Measurements from ENCODE around the gene HOXD8. TPM values are rescaled to one million over a fixed set of nuclear protein-coding genes. Genes with fewer than 3 reads are reported as not detected.
A peak's percentile ranks its signal among the peaks of the same experiment; 100 is the strongest.

The HOXD8 gene
- total and polyA plus RNA-seq, 2 of the 8 experiments (the other 6 are each of a cell fraction or from before 2014, with no cell fraction given): not detected

GRCh38 chr2:176082525-176082823, 47.0 kb upstream of the HOXD8 start:
- Histone ChIP-seq H3K23me2 (ENCODE audit: low read depth, low read length) (peaks cover 6% of the 10 kb centered on the region; the same call in 1 of the 2 replicates), H3K18ac (ENCODE audit: extremely low read depth, low read length) (no peak overlapping the region), H3K9me3 (ENCODE audit: insufficient read depth in 2 of 2, low read depth in 1 of 2, low read length in 1 of 2) (no peaks in the 10 kb centered on the region; a peak in 1 of 4 replicates), H2BK5ac (ENCODE audit: low read depth, low read length) (no peak overlapping the region), H3K4ac (replicated peaks; ENCODE audit: insufficient read length, low read depth, low read length) (no peak overlapping the region), H3K27me3 (replicated peaks in 1 of 4; ENCODE audit: control insufficient read depth in 3 of 4, extremely low read depth in 1 of 4, insufficient read depth in 3 of 4, low read length in 3 of 4) (peaks cover 88 to 98% (median 93%) of the 10 kb centered on the region in 4 experiments), H3K9ac (replicated peaks in 1 of 4; ENCODE audit: extremely low read depth in 1 of 4, low read depth in 3 of 4, low read length in 3 of 4) (no peak overlapping the region), H3K56ac (replicated peaks; ENCODE audit: insufficient read length, low read depth, low read length) (no peak overlapping the region), H2AK5ac (ENCODE audit: low read depth, low read length) (no peak overlapping the region), H3K14ac (ENCODE audit: insufficient read length) (no peak overlapping the region), H4K8ac (ENCODE audit: extremely low read depth, insufficient read depth, low read length) (no peak overlapping the region), H3K79me2 (ENCODE audit: control insufficient read depth in 1 of 2, insufficient read depth in 2 of 2, low read length in 2 of 2) (no peaks in the 10 kb centered on the region), H4K20me1 (replicated peaks in 1 of 2; ENCODE audit: control insufficient read depth in 1 of 2, insufficient read depth in 2 of 2, low read length in 2 of 2) (peaks cover 11 to 22% of the 10 kb centered on the region in 2 experiments), H3K23ac (ENCODE audit: insufficient read length) (no peak overlapping the region), H2BK120ac (replicated peaks; ENCODE audit: low read depth, low read length) (no peak overlapping the region), H2BK15ac (ENCODE audit: low read length) (no peak overlapping the region), H2AFZ (ENCODE audit: low read length) (no peak overlapping the region), H3K36me3 (ENCODE audit: control insufficient read depth in 2 of 4, insufficient read depth in 4 of 4, low read length in 3 of 4) (peaks cover 0 to 5% (median 0%) of the 10 kb centered on the region in 4 experiments; a peak in 1 of 8 replicates), H4K91ac (replicated peaks; ENCODE audit: insufficient read length, low read length) (no peak overlapping the region), H2BK20ac (ENCODE audit: low read length) (no peak overlapping the region), H3K27ac (ENCODE audit: low read depth, low read length) (no peak overlapping the region), H3K79me1 (ENCODE audit: low read depth, low read length) (no peaks in the 10 kb centered on the region), H4K5ac (ENCODE audit: insufficient read length, low read depth, low read length) (no peak overlapping the region), H3K4me2 (ENCODE audit: insufficient read depth in 1 of 2, low read depth in 2 of 2, low read length in 2 of 2) (peak overlapping the region; percentile 45 to 50; a peak in 3 of 4 replicates), H2BK12ac (ENCODE audit: low read depth, low read length) (0 out of 2 replicates have a peak overlapping the region, but pooled peaks have one; percentile 3), H3K4me1 (replicated peaks in 1 of 4; ENCODE audit: control insufficient read depth in 3 of 4, insufficient read depth in 4 of 4, low read length in 3 of 4) (peaks cover 0 to 29% (median 13%) of the 10 kb centered on the region in 4 experiments; a peak in 5 of 7 replicates), H3K4me3 (ENCODE audit: extremely low read depth in 1 of 4, insufficient read depth in 2 of 4, low read depth in 3 of 4, low read length in 4 of 4) (peak overlapping the region in 1 of 4 experiments; percentile 4; a peak in 1 of 8 replicates)
- ChIA-PET CTCF (ENCODE audit: partially characterized antibody) (interaction anchor here (0.7 to 7.8 kb wide), 18 partner anchors 8 to 715 kb away, joined by 3 to 130 read pairs (median 4); partner anchors contain the start of genes HOXD12 and HOXD13), POLR2A (ENCODE audit: partially characterized antibody) (interaction anchor here (0.9 to 1.8 kb wide), 2 partner anchors 11 to 15 kb away, joined by 4 to 7 read pairs; no protein-coding TSS in a partner anchor)
- no peak for DNase-seq (ENCODE audit: low read depth in 1 of 2, low spot score in 2 of 2)
- 7% methylated on average over 10 of the region's 10 CpGs; no CpG with 5 or more reads in 1 of the 2 experiments for WGBS, 2 experiments (ENCODE audit: extremely low coverage in 1 of 2, insufficient coverage in 1 of 2, insufficient read length in 1 of 2, insufficient replicate concordance in 2 of 2, low coverage in 1 of 2, low lambda C conversion rate in 2 of 2, missing lambda C conversion rate in 1 of 2)
- FAIRE-seq: no peak
- no peak for TF ChIP-seq SP4 (IDR thresholded peaks at IDR 0.05; ENCODE audit: low read length)
